Measurements from ENCODE around the gene RNF10. TPM values are rescaled to one million over a fixed set of nuclear protein-coding genes. Genes with fewer than 3 reads are reported as not detected.
A peak's percentile ranks its signal among the peaks of the same experiment; 100 is the strongest.
"Not testable (repeated sequence)": the region's sequence is repeated elsewhere in the genome, so short reads cannot be mapped to it uniquely, and the experiment has no call there.

Gene RNF10
- total and polyA plus RNA-seq, 9 of the 15 experiments (the other 6 are each of a cell fraction or from before 2014, with no cell fraction given) = 43.0 to 139 (median 80.1) TPM

GRCh38 chr12:120617193-120617592 is 83.0 kb downstream of the RNF10 start:
- H3K4me2 ChIP-seq (ENCODE audit: insufficient read depth, low read length); BruUV-seq (replicated peaks); H3K9me1 ChIP-seq (ENCODE audit: control insufficient read depth, insufficient read depth, low read length); intact Hi-C loops (cut with micrococcal nuclease); H3K27ac ChIP-seq (ENCODE audit: extremely low read depth, low read depth, low read length); in situ Hi-C loops (cut with MboI); H3K9ac ChIP-seq (ENCODE audit: insufficient read depth in 1 of 2, low read depth in 2 of 2, low read length in 2 of 2); H3K36me3 ChIP-seq (ENCODE audit: control insufficient read depth, insufficient read depth, low read length); POLR2A ChIA-PET; H3K4me3 ChIP-seq; H4K20me1 ChIP-seq (replicated peaks; ENCODE audit: control insufficient read depth, insufficient read depth, low read length); H3K4me1 ChIP-seq (replicated peaks in 1 of 2; ENCODE audit: control insufficient read depth in 2 of 2, insufficient read depth in 2 of 2, low read length in 2 of 2); FAIRE-seq; ATAC-seq; CTCF ChIA-PET (ENCODE audit: low intra/inter-chr PET ratio); H3K79me2 ChIP-seq (ENCODE audit: control insufficient read depth, insufficient read depth, low read length); H2AFZ ChIP-seq (ENCODE audit: low read depth, low read length); DNase-seq (ENCODE audit: extremely low read depth in 1 of 4, low spot score in 3 of 4); H3K9me3 ChIP-seq (replicated peaks; ENCODE audit: control insufficient read depth, insufficient read depth, low read depth, low read length): not testable (repeated sequence)
- WGBS (ENCODE audit: insufficient coverage, low coverage, missing lambda C conversion rate) = 18% methylated on average over 3 of the region's 3 CpGs
- H3K27me3 ChIP-seq (ENCODE audit: control insufficient read depth in 2 of 2, insufficient read depth in 2 of 2, low read length in 2 of 2) = peaks cover 10 to 39% of the 10 kb centered on the region in 2 experiments; a peak in 4 of 5 replicates
- TF ChIP-seq ZNF146 (CRISPR knock-in tag; IDR thresholded peaks at IDR 0.05; ENCODE audit: unreplicated experiment) = peak; percentile 56

GRCh38 chr12:120617767-120618166 is 83.6 kb downstream of the RNF10 start:
- not testable (repeated sequence) for ATAC-seq
- 12% methylated on average over 4 of the region's 4 CpGs for WGBS (ENCODE audit: insufficient coverage, low coverage, missing lambda C conversion rate)

More at GRCh38 chr12:120617767-120618166, 83.6 kb downstream of the RNF10 start:
- H3K27me3 ChIP-seq (ENCODE audit: control insufficient read depth in 2 of 2, insufficient read depth in 2 of 2, low read length in 2 of 2) = peaks cover 10 to 33% of the 10 kb centered on the region in 2 experiments; a peak in 4 of 5 replicates
- H3K9me1 ChIP-seq (ENCODE audit: control insufficient read depth, insufficient read depth, low read length); H4K20me1 ChIP-seq (replicated peaks; ENCODE audit: control insufficient read depth, insufficient read depth, low read length); H2AFZ ChIP-seq (ENCODE audit: low read depth, low read length); FAIRE-seq; H3K4me1 ChIP-seq (replicated peaks in 1 of 2; ENCODE audit: control insufficient read depth in 2 of 2, insufficient read depth in 2 of 2, low read length in 2 of 2); H3K4me2 ChIP-seq (ENCODE audit: insufficient read depth, low read length); H3K9ac ChIP-seq (ENCODE audit: insufficient read depth in 1 of 2, low read depth in 2 of 2, low read length in 2 of 2); H3K27ac ChIP-seq (ENCODE audit: extremely low read depth, low read depth, low read length); BruUV-seq (replicated peaks); H3K4me3 ChIP-seq; H3K79me2 ChIP-seq (ENCODE audit: control insufficient read depth, insufficient read depth, low read length); DNase-seq (ENCODE audit: extremely low read depth in 1 of 4, low spot score in 3 of 4); H3K9me3 ChIP-seq (replicated peaks; ENCODE audit: control insufficient read depth, insufficient read depth, low read depth, low read length); intact Hi-C loops (cut with micrococcal nuclease); POLR2A ChIA-PET; CTCF ChIA-PET (ENCODE audit: low intra/inter-chr PET ratio); in situ Hi-C loops (cut with MboI); H3K36me3 ChIP-seq (ENCODE audit: control insufficient read depth, insufficient read depth, low read length): not testable (repeated sequence)
- TF ChIP-seq ZNF766 (CRISPR knock-in tag; conservative IDR thresholded peaks at IDR 0.05) = 0 out of 2 replicates have a peak, but pooled peaks have one; percentile 31
- TF ChIP-seq ZFP36 (IDR thresholded peaks at IDR 0.05; ENCODE audit: low read depth, low read length, partially characterized antibody) = peak; percentile 56
- TF ChIP-seq ZNF431 (CRISPR knock-in tag; IDR thresholded peaks at IDR 0.05) = 0 out of 2 replicates have a peak, but pooled peaks have one; percentile 60

All from K562 (cell line).